Measurements from ENCODE around the gene SPG11. TPM values are rescaled to one million over a fixed set of nuclear protein-coding genes. Genes with fewer than 3 reads are reported as not detected.

SPG11 gene
- total and polyA plus RNA-seq, 2 experiments from 2014 or later: 23.3 to 42.2 TPM

- no peak for TF ChIP-seq REST (IDR thresholded peaks at IDR 0.05; ENCODE audit: unreplicated experiment)
- TF ChIP-seq ETS1 (IDR thresholded peaks at IDR 0.05): no peak
- TF ChIP-seq EZH2 (IDR thresholded peaks at IDR 0.05; ENCODE audit: low read depth, unreplicated experiment): no peak
Measured at GRCh38 chr15:44529864-44530604, 133.4 kb downstream of the SPG11 start (continued).

- Histone ChIP-seq H3K27me3 (ENCODE audit: insufficient read depth) (no peaks in the 10 kb centered on the region), H4K20me1 (replicated peaks; ENCODE audit: insufficient read depth) (peaks cover 4% of the 10 kb centered on the region; the same call in 1 of the 2 replicates), H3F3A (replicated peaks; ENCODE audit: low read depth) (0 out of 2 replicates have a peak, but pooled peaks cover 5% of the 10 kb centered on the region), H3K36me3 (ENCODE audit: insufficient read depth) (peaks cover 17% of the 10 kb centered on the region), H3K27ac (ENCODE audit: low read depth) (no peak overlapping the region), H3K4me2 (no peak overlapping the region), H2AFZ (no peak overlapping the region), H3K4me1 (ENCODE audit: insufficient read depth) (no peaks in the 10 kb centered on the region), H3K4me3 (no peak overlapping the region), H3K9me2 (ENCODE audit: insufficient read depth) (no peaks in the 10 kb centered on the region), H3K79me2 (replicated peaks; ENCODE audit: insufficient read depth) (no peaks in the 10 kb centered on the region)
- Mint-ChIP-seq H3K4me1 (no peaks in the 10 kb centered on the region), H3K36me3 (ENCODE audit: low read depth) (peaks cover 19% of the 10 kb centered on the region; the same call in 2 of the 3 replicates), H3K27me3 (ENCODE audit: insufficient read depth, low read depth, poor library complexity) (peaks cover 4% of the 10 kb centered on the region), H3K9me3 (no peaks in the 10 kb centered on the region), H3K4me3 (no peak overlapping the region), H3K27ac (no peak overlapping the region)
- TF ChIP-seq JUNB (IDR thresholded peaks at IDR 0.05; ENCODE audit: unreplicated experiment) (no peak), ZNF462 (CRISPR knock-in tag; IDR thresholded peaks at IDR 0.05) (no peak)
- no peak for ATAC-seq
- no peak for DNase-seq (ENCODE audit: low spot score)
Measured at GRCh38 chr15:44527241-44527640, 136.2 kb downstream of the SPG11 start.

All from GM23338 (cell line).